Upper lobe of left lung (tissue), 6 donors: ENCODE measurements around the gene SP1. TPM values are rescaled to one million over a fixed set of nuclear protein-coding genes. Genes with fewer than 3 reads are reported as not detected.

Experiments
- total RNA-seq, 6 donors: library from RNA; depleted of rRNA in 4 of 6; stranded (reverse); fragments of >200 nt in 4 of 6; gene quantifications; one replicate each; pipeline versions ENCODE4 v1.1.0 to v1.2.1, GENCODE V29; 2016 to 2021
- donor health status: DM: no; HTN: no; CAD: no; lungs with moderate emphysema.
- donor health status: DM: no; HTN: yes; CAD: no; lungs with severe emphysema.

The SP1 gene
- total RNA-seq, 6 donors from 2014 or later, result 46.6 to 82.2 (median 61.7) TPM

Other genes starting within 250 kb of the SP1 start
- 10 to 100 TPM in 5 of 6 donors, 1 to 10 TPM in 1; 9.6 to 52.4 (median 24.0) TPM for gene ZNF740, start 199.5 kb upstream of the SP1 start, total RNA-seq
- gene CSAD, start 199.3 kb upstream of the SP1 start, total RNA-seq, result 100 to 1,000 TPM in 1 of 6 donors, 10 to 100 TPM in 5; 19.8 to 164 (median 28.6) TPM
- 10 to 100 TPM in 1 of 6 donors, 1 to 10 TPM in 5; 3.1 to 12.9 (median 4.7) TPM for gene ITGB7, start 172.9 kb upstream of the SP1 start, total RNA-seq
- gene RARG, start 148.0 kb upstream of the SP1 start, total RNA-seq, result 10 to 100 TPM; 21.2 to 43.0 (median 32.1) TPM
- gene ESPL1, start 111.9 kb upstream of the SP1 start, total RNA-seq, result 1 to 10 TPM; 1.5 to 5.3 (median 2.1) TPM
- gene PFDN5, start 84.6 kb upstream of the SP1 start, total RNA-seq, result 100 to 1,000 TPM; 374 to 580 (median 445) TPM
- 10 to 100 TPM; 29.1 to 50.7 (median 34.8) TPM for gene MYG1, start 80.5 kb upstream of the SP1 start, total RNA-seq
- 100 to 1,000 TPM in 1 of 6 donors, 10 to 100 TPM in 5; 27.2 to 138 (median 40.4) TPM for gene AAAS, start 58.6 kb upstream of the SP1 start, total RNA-seq
- not detected for gene SP7, start 43.8 kb upstream of the SP1 start, total RNA-seq
- gene AMHR2, start 43.7 kb downstream of the SP1 start, total RNA-seq, result 1 to 10 TPM in 1 of 6 donors, under 1 TPM in 3, not detected in 2; 0.24 to 1.0 (median 0.41) TPM
- 100 to 1,000 TPM in 3 of 6 donors, 10 to 100 TPM in 3; 81.5 to 198 (median 105) TPM for gene PRR13, start 61.6 kb downstream of the SP1 start, total RNA-seq
- gene PCBP2, start 71.9 kb downstream of the SP1 start, total RNA-seq, result 100 to 1,000 TPM; 346 to 723 (median 513) TPM
- gene MAP3K12, start 119.3 kb downstream of the SP1 start, total RNA-seq, result 10 to 100 TPM in 5 of 6 donors, 1 to 10 TPM in 1; 9.6 to 87.0 (median 17.4) TPM
- 10 to 100 TPM; 25.4 to 74.4 (median 36.8) TPM for gene TARBP2, start 121.1 kb downstream of the SP1 start, total RNA-seq
- 1 to 10 TPM in 1 of 6 donors, not detected in 5; 6.2 TPM for gene NPFF, start 127.3 kb downstream of the SP1 start, total RNA-seq
- gene ATF7, start 246.2 kb downstream of the SP1 start, total RNA-seq, result 10 to 100 TPM; 23.4 to 48.9 (median 41.2) TPM